HEK293 (cell line): Measurements from ENCODE around the gene NARS2.

ENCODE experiments used
- GLIS1 ChIP-seq: fragments of 450-650 bp; formaldehyde crosslinking; IDR thresholded peaks from 2 replicates; pipeline ENCODE4 v1.5.1; 2016; ENCODE audit warnings: missing biosample characterization, missing genetic modification characterization
- GLIS2 ChIP-seq: fragments of 450-650 bp; formaldehyde crosslinking; IDR thresholded peaks from 2 replicates; pipeline ENCODE4 v1.5.1; 2016; ENCODE audit warnings: missing biosample characterization, missing genetic modification characterization
- IKZF3 ChIP-seq: fragments of 450-650 bp; IDR thresholded peaks from 2 replicates; pipeline ENCODE4 v1.5.0; 2018; ENCODE audit warnings: missing biosample characterization, mild to moderate bottlenecking, missing genetic modification characterization, moderate library complexity
- INSM2 ChIP-seq: fragments of 450-650 bp; formaldehyde crosslinking; IDR thresholded peaks from 2 replicates; pipeline ENCODE4 v1.5.1; 2016; ENCODE audit warnings: missing biosample characterization, missing genetic modification characterization
- PRDM2 ChIP-seq: fragments of 450-650 bp; formaldehyde crosslinking; IDR thresholded peaks from 2 replicates; pipeline ENCODE4 v1.5.1; 2016; ENCODE audit warnings: missing biosample characterization, missing genetic modification characterization, borderline replicate concordance
- SCRT1 ChIP-seq: fragments of 450-650 bp; formaldehyde crosslinking; IDR thresholded peaks from 2 replicates; pipeline ENCODE4 v1.5.1; 2016; ENCODE audit warnings: missing biosample characterization, missing genetic modification characterization, borderline replicate concordance
- ZBTB6 ChIP-seq: fragments of 450-650 bp; formaldehyde crosslinking; IDR thresholded peaks from 2 replicates; pipeline ENCODE4 v1.5.1; 2017; ENCODE audit warnings: missing biosample characterization, missing genetic modification characterization
- ZNF138 ChIP-seq: fragments of 450-650 bp; formaldehyde crosslinking; IDR thresholded peaks from 2 replicates; pipeline ENCODE4 v1.5.1; 2016; ENCODE audit warnings: missing biosample characterization, missing genetic modification characterization, borderline replicate concordance
- ZNF248 ChIP-seq: fragments of 450-650 bp; formaldehyde crosslinking; IDR thresholded peaks from 2 replicates; pipeline ENCODE4 v1.5.1; 2017; ENCODE audit warnings: missing biosample characterization, missing genetic modification characterization
- ZNF302 ChIP-seq: fragments of 450-650 bp; formaldehyde crosslinking; IDR thresholded peaks from 2 replicates; pipeline ENCODE4 v1.5.1; 2016; ENCODE audit warnings: missing biosample characterization, missing genetic modification characterization, low read depth
- ZNF335 ChIP-seq: fragments of 450-650 bp; formaldehyde crosslinking; conservative IDR thresholded peaks from 2 replicates; pipeline ENCODE4 v1.5.1; 2016; ENCODE audit warnings: missing biosample characterization, missing genetic modification characterization
- ZNF449 ChIP-seq: fragments of 450-650 bp; formaldehyde crosslinking; IDR thresholded peaks from 2 replicates; pipeline ENCODE4 v1.5.1; 2017; ENCODE audit warnings: missing biosample characterization, mild to moderate bottlenecking, missing genetic modification characterization, moderate library complexity
- ZNF510 ChIP-seq: fragments of 450-650 bp; formaldehyde crosslinking; IDR thresholded peaks from 2 replicates; pipeline ENCODE4 v1.5.1; 2018; ENCODE audit warnings: mild to moderate bottlenecking, missing genetic modification characterization, missing biosample characterization; ENCODE audit not compliant: insufficient replicate concordance
- ZNF518A ChIP-seq: fragments of 450-650 bp; formaldehyde crosslinking; conservative IDR thresholded peaks from 2 replicates; pipeline ENCODE4 v1.5.1; 2016; ENCODE audit warnings: low read depth, missing biosample characterization, missing genetic modification characterization
- ZNF558 ChIP-seq: fragments of 450-650 bp; formaldehyde crosslinking; IDR thresholded peaks from 2 replicates; pipeline ENCODE4 v1.5.1; 2016; ENCODE audit warnings: missing biosample characterization, missing genetic modification characterization
- ZNF585B ChIP-seq: fragments of 450-650 bp; formaldehyde crosslinking; IDR thresholded peaks from 2 replicates; pipeline ENCODE4 v1.5.1; 2016; ENCODE audit warnings: missing biosample characterization, missing genetic modification characterization
- ZNF623 ChIP-seq: fragments of 450-650 bp; formaldehyde crosslinking; IDR thresholded peaks from 2 replicates; pipeline ENCODE4 v1.5.1; 2016; ENCODE audit warnings: missing biosample characterization, missing genetic modification characterization
- ZNF704 ChIP-seq: fragments of 450-650 bp; formaldehyde crosslinking; IDR thresholded peaks from 2 replicates; pipeline ENCODE4 v1.5.1; 2016; ENCODE audit warnings: missing biosample characterization, missing genetic modification characterization
- ZNF707 ChIP-seq: fragments of 450-650 bp; formaldehyde crosslinking; IDR thresholded peaks from 2 replicates; pipeline ENCODE4 v1.5.1; 2016; ENCODE audit warnings: missing biosample characterization, missing genetic modification characterization
- ZNF747 ChIP-seq: fragments of 450-650 bp; formaldehyde crosslinking; IDR thresholded peaks from 2 replicates; pipeline ENCODE4 v1.5.1; 2016; ENCODE audit warnings: missing biosample characterization, missing genetic modification characterization
- ZNF830 ChIP-seq: fragments of 450-650 bp; IDR thresholded peaks from 2 replicates; pipeline ENCODE4 v1.5.0; 2018; ENCODE audit warnings: missing biosample characterization, missing genetic modification characterization, low read depth, mild to moderate bottlenecking, moderate library complexity

NARS2 gene

GRCh38 chr11:78416285-78417174 lies 158.1 kb downstream of the NARS2 start (continued):
- no peak for TF ChIP-seq ZNF704 (tag by site-specific recombination)
- TF ChIP-seq ZNF707 (tag by site-specific recombination): no peak
- TF ChIP-seq ZNF830 (tag by site-specific recombination): no peak
- TF ChIP-seq ZNF510 (tag by site-specific recombination): no peak
- no peak for TF ChIP-seq ZNF585B (tag by site-specific recombination)
- TF ChIP-seq ZNF302 (tag by site-specific recombination): no peak
- no peak for TF ChIP-seq SCRT1 (tag by site-specific recombination)
- TF ChIP-seq ZNF138 (tag by site-specific recombination): no peak
- no peak for TF ChIP-seq ZNF558 (tag by site-specific recombination)
- no peak for TF ChIP-seq ZNF623 (tag by site-specific recombination)
- no peak; the same call in 1 of the 2 replicates for TF ChIP-seq GLIS2 (tag by site-specific recombination)
- no peak for TF ChIP-seq ZBTB6
- TF ChIP-seq ZNF518A: no peak
- TF ChIP-seq IKZF3 (tag by site-specific recombination): no peak
- no peak for TF ChIP-seq GLIS1 (tag by site-specific recombination)
- TF ChIP-seq ZNF335: peak; percentile 77
- TF ChIP-seq ZNF248 (tag by site-specific recombination): no peak
- TF ChIP-seq INSM2: 0 out of 2 replicates have a peak, but pooled peaks have one; percentile 11
- TF ChIP-seq PRDM2 (tag by site-specific recombination): no peak
- TF ChIP-seq ZNF747 (tag by site-specific recombination): no peak
- TF ChIP-seq ZNF449 (tag by site-specific recombination): no peak
